Mesodermal cell (in vitro differentiated cells): ENCODE measurements around the gene HHATL.

Experiments
- H3K27ac ChIP-seq: 2 replicates; pipeline ENCODE4 v1.7.0; 2013; ENCODE audit warnings: mild to moderate bottlenecking, low read depth, low read length, moderate library complexity; ENCODE audit not compliant: severe bottlenecking
- H3K36me3 ChIP-seq: 2 replicates; pipeline ENCODE4 v1.7.1; 2013; ENCODE audit warnings: mild to moderate bottlenecking, low read length, moderate library complexity; ENCODE audit not compliant: control insufficient read depth, insufficient read depth
- H3K4me1 ChIP-seq: one replicate; pipeline ENCODE4 v1.7.1; 2013; ENCODE audit warnings: mild to moderate bottlenecking, low read length; ENCODE audit not compliant: insufficient read depth, control insufficient read depth, poor library complexity, severe bottlenecking
- H3K4me3 ChIP-seq: 2 replicates; pipeline ENCODE4 v1.7.0; 2013; ENCODE audit warnings: low read length, control low read depth, mild to moderate bottlenecking; ENCODE audit not compliant: insufficient read depth, poor library complexity, severe bottlenecking; ENCODE audit errors: extremely low read depth
- H3K9me3 ChIP-seq: 2 replicates; pipeline ENCODE4 v1.7.1; 2013; ENCODE audit warnings: mild to moderate bottlenecking, low read length, moderate library complexity; ENCODE audit not compliant: control insufficient read depth
- WGBS, 2 experiments: methylation state at CpG; one replicate each; pipeline ENCODE4 v1.1.5; 2013; ENCODE audit warnings: missing lambda C conversion rate in 2 of 2; ENCODE audit not compliant: insufficient coverage in 2 of 2; 5-methylcytosine and 5-hydroxymethylcytosine counted together

The HHATL gene

GRCh38 chr3:42667096-42667522, 35.5 kb downstream of the HHATL start:
- H3K27ac ChIP-seq, result no peak overlapping the region
- no peaks in the 10 kb centered on the region for H3K36me3 ChIP-seq
- no peak overlapping the region for H3K4me3 ChIP-seq
- H3K4me1 ChIP-seq, result no peaks in the 10 kb centered on the region
- H3K9me3 ChIP-seq, result no peaks in the 10 kb centered on the region
- 95 to 98% methylated on average over 7 of the region's 7 CpGs for WGBS, 2 experiments

- Histone ChIP-seq H3K9me3 (no peaks in the 10 kb centered on the region), H3K4me1 (no peaks in the 10 kb centered on the region), H3K36me3 (peaks cover 5% of the 10 kb centered on the region), H3K27ac (no peak overlapping the region), H3K4me3 (no peak overlapping the region)
- 87 to 92% methylated on average over 3 of the region's 4 CpGs for WGBS, 2 experiments
Observed at GRCh38 chr3:42666577-42666998, 36.0 kb downstream of the HHATL start.

DNA sequence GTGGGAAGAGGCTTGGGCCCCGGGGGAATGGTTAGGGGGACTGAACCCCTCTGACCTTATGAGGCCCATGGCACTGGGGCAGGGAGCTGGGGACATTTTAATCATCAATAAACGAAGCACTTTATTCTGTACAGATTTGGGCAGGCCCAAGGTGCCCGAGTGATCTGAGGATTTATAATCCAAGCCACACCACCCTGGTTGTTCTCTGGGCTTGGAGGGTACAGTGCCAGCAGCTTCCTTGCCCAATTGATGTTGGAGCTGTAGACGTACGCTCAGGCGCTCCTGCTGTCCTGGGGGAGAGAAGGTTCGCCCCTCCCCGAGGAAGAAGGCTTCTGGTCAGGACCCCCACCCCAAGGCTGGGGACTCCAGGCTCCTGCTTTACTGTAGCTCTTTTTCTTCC, 36.6 kb downstream of the HHATL start:
- no peaks in the 10 kb centered on the region for H3K4me1 ChIP-seq
- H3K9me3 ChIP-seq, result no peaks in the 10 kb centered on the region
- peaks cover 9% of the 10 kb centered on the region for H3K36me3 ChIP-seq
- no peak overlapping the region for H3K27ac ChIP-seq
- 84 to 86% methylated on average over 6 to 7 of the region's 8 CpGs for WGBS, 2 experiments
- H3K4me3 ChIP-seq, result no peak overlapping the region

GRCh38 chr3:42665050-42665878, 37.3 kb downstream of the HHATL start:
- no peaks in the 10 kb centered on the region for H3K9me3 ChIP-seq
- no peaks in the 10 kb centered on the region for H3K4me1 ChIP-seq
- no peak overlapping the region for H3K27ac ChIP-seq
- H3K4me3 ChIP-seq, result no peak overlapping the region
- H3K36me3 ChIP-seq, result peaks cover 9% of the 10 kb centered on the region
- 89 to 90% methylated on average over 3 to 10 of the region's 15 CpGs for WGBS, 2 experiments

DNA sequence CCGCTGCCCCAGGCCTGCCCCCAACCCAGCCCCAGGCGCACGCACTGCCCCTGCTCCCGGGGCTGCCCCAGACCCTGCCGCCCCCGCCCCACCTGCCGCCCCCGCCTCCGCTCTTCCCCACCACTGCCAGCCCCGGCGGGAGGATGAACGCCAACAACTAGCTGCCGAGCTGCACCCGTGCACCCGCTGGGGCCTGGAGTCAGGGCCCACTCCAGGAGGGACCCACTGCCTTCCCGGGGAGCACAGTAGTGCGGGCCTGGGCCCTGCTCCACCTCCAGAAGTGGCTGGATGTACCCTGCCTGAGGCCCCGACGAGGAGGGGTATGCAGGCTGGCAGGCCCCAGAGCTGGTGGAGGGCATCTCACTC, 38.2 kb downstream of the HHATL start:
- Histone ChIP-seq H3K27ac (no peak overlapping the region), H3K4me1 (peaks cover 6% of the 10 kb centered on the region), H3K36me3 (peaks cover 9% of the 10 kb centered on the region), H3K4me3 (no peak overlapping the region), H3K9me3 (no peaks in the 10 kb centered on the region)
- 89 to 100% methylated on average over 7 to 9 of the region's 19 CpGs for WGBS, 2 experiments

DNA sequence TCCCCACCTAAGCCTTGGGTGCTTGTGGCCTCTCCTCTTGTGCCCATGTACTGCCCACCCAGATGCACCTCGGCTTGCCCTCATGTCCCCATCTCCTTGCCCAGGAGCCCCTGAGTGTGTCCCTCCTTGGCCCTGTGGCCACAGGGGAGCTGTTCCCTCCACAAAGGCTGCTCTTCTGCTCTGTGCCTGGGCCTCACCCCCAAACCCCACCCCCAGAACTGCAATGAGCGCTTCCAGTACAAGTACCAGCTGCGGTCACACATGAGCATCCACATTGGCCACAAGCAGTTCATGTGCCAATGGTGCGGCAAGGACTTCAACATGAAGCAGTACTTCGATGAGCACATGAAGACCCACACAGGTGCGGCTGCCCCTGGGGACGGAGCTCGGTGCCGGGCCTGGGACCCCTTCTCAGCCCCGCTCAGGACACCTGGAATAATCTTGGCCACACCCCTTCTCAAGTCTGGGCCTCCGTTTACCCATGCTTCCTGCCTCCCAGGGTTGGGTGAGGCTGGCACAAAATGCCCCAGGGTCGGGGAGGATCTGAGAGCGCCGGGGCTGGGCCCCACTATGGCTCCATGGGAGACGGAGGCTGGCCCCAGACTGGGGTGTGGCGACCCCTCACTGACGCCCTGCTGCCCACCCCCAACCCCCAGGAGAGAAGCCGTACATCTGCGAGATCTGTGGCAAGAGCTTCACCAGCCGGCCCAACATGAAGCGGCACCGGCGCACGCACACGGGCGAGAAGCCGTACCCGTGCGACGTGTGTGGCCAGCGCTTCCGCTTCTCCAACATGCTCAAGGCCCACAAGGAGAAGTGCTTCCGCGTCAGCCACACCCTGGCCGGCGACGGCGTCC, 38.8 kb downstream of the HHATL start:
- no peak overlapping the region for H3K4me3 ChIP-seq
- H3K4me1 ChIP-seq, result peaks cover 6% of the 10 kb centered on the region
- peaks cover 9% of the 10 kb centered on the region for H3K36me3 ChIP-seq
- H3K9me3 ChIP-seq, result no peaks in the 10 kb centered on the region
- 94 to 95% methylated on average over 30 to 38 of the region's 38 CpGs for WGBS, 2 experiments
- H3K27ac ChIP-seq, result no peak overlapping the region

GRCh38 chr3:42662813-42663535, 39.6 kb downstream of the HHATL start:
- no peaks in the 10 kb centered on the region for H3K9me3 ChIP-seq
- H3K27ac ChIP-seq, result no peak overlapping the region
- H3K36me3 ChIP-seq, result peaks cover 9% of the 10 kb centered on the region
- peaks cover 6% of the 10 kb centered on the region for H3K4me1 ChIP-seq
- WGBS, 2 experiments, result 95 to 97% methylated on average over 10 to 11 of the region's 12 CpGs
- H3K4me3 ChIP-seq, result no peak overlapping the region

DNA sequence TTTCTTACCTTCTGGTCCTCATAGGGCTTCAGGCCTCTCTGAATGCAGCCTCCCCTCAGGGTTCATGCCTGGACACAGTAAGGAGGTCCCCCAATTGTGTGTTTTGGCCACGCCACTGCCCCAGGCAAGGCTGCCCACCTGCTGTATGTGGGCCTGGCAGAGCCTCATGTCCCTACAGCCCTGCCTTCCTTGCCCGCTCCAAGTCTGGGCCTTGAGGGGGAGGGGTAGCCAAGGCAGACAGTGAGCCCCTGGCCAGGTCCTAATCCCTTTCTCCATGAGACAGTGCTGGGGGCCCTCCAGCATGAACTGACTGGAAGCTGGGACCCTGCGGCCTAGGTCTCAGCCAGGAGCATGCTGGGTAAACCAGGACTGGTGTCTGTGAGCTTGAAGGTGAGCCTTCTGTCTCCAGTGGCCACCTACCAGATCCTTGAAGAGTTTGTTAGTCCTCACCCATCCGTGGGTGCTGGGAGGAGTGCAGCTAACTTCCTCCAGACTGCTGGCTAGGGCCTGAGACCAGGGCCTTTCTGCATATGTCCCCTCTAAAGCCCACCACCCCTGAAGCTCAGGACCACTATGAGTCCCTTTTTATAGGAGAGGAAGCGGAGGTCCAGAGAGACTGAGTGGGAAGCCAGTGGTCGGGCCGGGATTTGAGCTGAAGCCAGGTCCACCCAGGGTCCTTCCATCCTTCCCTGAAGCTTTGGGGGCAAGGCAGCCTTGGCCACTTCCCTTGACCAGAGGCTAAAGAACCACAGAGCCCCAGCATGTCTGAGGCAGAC, 40.4 kb downstream of the HHATL start:
- H3K4me3 ChIP-seq, result no peak overlapping the region
- H3K36me3 ChIP-seq, result peaks cover 9% of the 10 kb centered on the region
- peaks cover 6% of the 10 kb centered on the region for H3K4me1 ChIP-seq
- no peak overlapping the region for H3K27ac ChIP-seq
- WGBS, 2 experiments, result 91 to 97% methylated on average over 4 to 6 of the region's 7 CpGs
- no peaks in the 10 kb centered on the region for H3K9me3 ChIP-seq

- Histone ChIP-seq H3K4me3 (no peak overlapping the region), H3K9me3 (no peaks in the 10 kb centered on the region), H3K4me1 (peaks cover 6% of the 10 kb centered on the region), H3K27ac (no peak overlapping the region), H3K36me3 (peaks cover 9% of the 10 kb centered on the region)
- WGBS, 2 experiments, result 97% methylated on average over 4 of the region's 5 CpGs
Observed at GRCh38 chr3:42661593-42662022, 41.0 kb downstream of the HHATL start.

DNA sequence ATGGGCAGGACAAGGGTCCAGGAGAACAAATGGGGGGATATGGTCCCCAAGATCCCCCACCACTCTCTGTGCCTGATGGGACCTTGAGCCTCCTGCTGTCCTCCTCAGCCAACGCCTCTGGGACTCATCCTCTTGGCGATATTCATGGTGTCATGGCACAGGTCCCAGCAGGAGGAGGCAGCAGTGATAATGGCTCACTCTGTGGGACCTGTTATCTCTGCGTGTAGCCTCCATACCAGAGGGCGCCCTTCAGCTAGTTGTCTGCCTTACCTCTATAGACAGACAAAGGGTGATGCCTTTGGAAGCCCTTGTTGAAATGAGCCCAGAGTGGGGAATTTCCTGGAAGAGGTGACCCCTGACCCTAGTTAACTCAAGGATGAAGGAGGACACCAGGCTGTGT, 41.7 kb downstream of the HHATL start:
- Histone ChIP-seq H3K9me3 (no peaks in the 10 kb centered on the region), H3K4me1 (peaks cover 6% of the 10 kb centered on the region), H3K36me3 (peaks cover 9% of the 10 kb centered on the region), H3K27ac (no peak overlapping the region), H3K4me3 (no peak overlapping the region)
- WGBS, 2 experiments, result 76% methylated on average over 3 to 4 of the region's 4 CpGs
